Fibroblast of gingiva (primary cell): ENCODE measurements around the gene TASP1.
A peak's percentile ranks its signal among the peaks of the same experiment; 100 is the strongest.

Experiments
- DNase-seq: peaks from one replicate; pipeline ENCODE4 v3.0.0-alpha.2; 2011; ENCODE audit warnings: low read depth

The TASP1 gene

DNA sequence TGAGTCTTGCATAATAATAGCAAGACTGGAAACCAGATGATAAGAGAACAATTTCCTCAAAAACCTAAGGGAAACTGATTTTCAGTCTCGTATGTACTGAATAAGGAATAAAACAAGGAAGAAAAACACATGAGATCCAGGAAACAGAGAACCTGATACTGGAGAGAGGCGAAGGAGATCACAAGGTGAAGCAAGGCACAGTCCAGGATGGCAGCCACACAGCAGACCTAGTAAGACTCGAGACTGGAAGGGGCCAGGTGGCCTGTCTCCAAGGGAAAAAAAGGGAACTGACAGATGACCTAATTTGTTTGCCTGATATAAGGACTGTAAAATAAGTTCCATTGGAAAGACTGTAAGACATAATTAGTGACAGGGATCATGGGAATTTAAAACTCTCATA lies 71.1 kb downstream of the TASP1 start:
- no peak for DNase-seq

DNA sequence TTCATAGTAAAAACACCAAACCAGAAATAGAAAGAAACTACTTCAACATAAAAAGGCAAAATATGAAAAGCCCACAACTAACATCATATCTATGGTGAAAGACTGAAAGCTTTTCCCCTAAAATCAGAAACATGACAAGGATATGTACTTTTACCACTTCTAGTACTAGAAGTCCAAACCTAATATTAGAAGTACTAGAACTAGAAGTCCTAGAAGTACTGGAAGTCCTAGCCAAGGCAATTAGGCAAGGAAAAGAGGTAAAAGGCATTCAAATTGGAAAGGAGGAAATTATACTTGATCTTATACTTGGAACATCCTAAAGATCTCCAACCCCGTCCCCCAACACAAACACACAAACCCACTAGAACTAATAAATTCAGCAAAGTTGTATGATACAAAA lies 74.9 kb downstream of the TASP1 start:
- DNase-seq: no peak

DNA sequence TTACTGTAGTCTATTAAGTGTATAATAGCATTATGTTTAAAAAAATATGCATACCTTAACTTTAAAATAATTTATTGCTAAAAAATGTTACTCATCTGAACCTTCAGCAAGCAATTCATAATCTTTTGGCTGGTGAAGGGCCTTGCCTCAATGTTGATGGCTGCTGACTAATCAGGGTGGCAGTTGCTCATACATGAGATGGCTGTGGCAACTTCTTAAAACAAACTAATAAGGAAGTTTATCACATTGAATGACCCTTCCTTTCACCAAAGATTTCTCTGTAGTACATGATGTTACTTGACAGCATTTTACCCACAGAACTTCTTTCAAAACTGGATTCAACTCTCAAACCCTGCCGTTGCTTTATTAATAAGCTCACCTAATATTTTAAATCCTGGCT lies 84.0 kb downstream of the TASP1 start:
- DNase-seq: peak; percentile 8

DNA sequence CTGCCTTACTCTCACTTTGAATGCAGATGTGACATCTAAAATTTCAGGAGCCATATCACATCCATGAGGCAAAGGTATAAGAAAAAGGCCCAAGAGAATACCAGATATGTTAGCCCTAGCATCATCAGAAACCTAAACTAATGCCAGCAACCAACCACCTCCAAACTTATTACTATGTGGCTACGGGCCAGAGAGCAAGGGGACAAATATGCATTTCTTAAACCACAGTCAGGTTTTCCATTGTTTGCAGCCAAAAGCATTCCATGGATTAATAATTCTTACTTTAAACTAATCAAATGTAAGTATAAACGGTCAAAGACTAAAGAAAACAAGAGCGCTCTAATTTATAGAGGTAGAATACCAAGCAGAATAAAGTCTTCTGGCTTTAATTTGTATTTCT lies 84.7 kb downstream of the TASP1 start:
- peak; percentile 29 for DNase-seq

DNA sequence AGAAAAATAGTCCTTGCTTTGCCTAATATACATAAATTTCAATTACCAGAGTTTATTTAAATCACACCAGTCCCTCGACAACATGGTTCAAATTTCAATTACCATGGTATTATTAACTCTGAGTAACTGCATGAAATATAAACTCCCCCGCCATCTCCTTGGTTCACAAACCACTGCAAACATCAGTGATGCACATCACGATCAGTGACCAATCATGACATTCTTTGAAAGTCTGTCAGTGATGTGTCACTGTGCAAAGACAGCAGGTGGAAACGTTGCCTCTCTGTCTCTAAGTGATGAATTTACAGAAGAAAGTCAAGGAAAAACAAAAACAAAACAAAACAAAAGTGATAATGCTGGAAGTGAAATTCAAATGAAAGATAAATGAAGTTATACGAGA lies 86.7 kb downstream of the TASP1 start:
- DNase-seq: no peak

DNA sequence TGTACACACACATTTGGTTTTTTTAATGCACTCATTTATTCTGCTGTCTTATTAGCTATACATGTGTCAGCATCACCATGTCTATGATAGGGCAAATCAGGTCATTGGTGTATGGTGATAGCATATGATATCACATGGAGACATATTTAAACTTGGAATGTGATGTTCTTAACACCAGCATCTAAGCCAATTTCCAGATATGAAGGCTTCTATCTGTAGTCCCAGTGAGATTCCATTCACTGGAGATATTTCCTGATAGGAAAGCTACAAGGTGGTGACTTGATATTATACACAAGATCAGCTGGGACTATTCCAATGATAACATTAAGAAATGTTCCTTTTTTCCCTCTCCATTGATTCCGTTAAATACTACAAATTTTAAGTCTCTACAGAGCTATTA lies 89.3 kb downstream of the TASP1 start:
- DNase-seq: no peak

DNA sequence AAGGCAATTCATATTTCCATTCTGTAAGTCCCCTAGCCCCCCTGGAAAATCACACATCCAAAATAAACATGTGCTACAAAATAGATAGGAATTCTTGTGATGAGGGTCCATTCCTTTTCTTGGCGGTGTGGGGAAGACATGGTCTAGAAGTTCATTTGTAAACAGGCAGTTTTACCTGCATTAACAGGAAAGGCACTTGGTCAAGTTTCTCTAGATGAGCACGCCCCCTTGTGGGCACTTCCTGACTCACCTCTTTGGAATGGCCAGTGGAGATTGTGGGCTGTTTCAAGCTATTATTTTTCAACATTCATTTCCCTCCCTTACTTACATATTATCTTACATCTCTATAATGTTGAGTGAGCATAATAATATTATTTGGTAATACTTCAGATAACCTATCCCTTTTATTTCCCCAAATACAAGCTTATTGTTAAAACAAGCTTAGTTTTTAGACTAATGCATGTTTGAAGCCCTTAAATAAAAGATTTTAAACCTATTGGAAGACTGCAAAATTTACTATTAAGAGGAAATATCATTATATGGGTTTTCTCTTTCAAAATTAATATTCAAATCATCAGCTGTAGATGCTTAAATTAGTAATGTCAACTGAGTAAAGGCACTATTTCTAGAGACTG lies 92.1 kb downstream of the TASP1 start:
- DNase-seq: peak; percentile 59

DNA sequence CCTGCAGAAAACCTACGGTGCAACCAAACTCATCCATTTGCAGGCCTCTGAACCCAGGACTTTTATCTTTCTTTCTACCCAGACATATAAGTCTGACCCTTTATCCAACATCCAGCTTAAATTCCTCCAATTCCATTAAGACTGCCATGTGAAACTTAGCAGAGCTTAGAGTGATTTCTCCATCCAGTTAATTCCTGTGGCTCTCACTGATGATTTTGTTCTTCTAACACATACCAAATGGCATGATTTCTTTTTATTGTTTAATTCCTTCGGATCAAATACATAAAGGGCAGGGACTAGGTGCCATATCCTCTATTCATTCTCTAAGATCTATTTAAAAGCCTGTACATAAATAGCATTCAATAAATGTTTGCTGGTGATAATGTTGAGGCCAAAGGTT lies 92.9 kb downstream of the TASP1 start:
- peak; percentile 40 for DNase-seq

DNA sequence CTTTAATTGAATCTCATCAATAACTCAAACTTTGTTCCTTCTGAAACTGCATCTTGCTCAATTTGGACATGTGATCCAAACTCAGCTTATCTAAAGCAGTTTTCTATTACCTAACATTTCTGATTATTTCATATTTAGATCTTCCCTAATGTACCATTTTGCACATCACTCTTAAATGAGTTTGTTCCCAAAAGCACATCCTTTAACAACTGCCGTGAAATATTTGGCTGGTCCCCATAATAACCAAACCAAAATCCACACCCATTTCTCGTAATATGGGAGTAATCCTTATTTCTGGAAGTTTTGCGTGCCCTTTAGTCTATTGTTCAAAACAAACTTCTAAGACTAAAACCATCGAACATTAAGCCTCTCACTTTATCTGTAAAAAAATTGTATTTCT lies 94.9 kb downstream of the TASP1 start:
- DNase-seq: no peak

DNA sequence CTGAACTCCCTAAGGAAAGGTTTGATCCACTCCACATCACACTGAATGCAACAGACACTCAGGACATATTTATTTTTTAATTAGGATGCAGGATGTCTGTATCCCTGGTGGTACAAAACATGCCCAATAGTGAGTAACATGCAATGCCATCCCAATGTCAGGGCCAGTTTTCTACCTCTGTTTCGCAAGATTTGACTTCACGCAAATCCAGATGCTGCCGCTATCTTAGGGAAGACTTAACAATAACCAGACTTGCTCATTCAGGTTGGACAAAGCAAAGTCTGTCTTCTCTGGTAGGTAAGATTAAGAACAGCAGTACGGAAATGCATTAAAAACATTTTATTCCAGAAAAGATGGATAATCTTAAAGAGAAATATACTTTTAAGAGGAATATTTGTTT lies 103.1 kb downstream of the TASP1 start:
- DNase-seq: no peak

DNA sequence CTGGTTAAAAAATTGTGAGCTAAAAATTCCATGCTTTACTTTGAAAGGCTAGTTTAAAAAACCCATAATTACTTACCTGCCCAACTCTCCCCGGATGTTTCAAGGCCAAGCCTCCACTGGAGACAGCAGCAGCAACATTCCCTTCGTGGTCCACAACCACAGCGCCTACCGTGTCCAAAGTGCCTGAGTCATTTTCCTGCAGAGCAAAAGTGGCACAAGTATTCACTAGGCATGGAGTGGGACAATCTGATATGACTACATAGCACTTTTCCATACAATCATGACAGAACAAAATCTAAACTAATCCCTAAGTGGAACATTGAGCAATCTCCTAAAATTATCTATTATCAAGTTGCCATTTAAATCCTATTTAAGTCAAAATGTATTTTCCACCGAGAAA lies 104.8 kb downstream of the TASP1 start:
- DNase-seq: no peak

DNA sequence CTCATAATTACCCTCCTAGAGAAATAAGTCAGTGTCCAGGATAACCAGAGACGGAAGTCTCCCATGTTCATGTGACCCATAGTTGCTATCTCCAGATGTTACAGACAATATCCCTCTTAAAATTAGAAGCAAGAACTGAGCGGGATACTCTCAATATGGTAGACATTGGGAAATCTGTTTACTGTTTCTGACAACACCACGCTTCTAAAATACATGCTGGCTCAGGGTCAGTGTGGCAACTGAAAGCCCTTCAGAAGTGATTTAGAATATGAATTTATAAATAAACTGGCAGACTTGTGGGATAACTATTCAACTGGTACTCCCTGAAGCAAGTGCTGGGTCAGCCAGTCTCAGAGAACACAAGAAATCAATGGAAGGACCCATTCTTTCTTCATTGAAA lies 108.6 kb downstream of the TASP1 start:
- DNase-seq: no peak

DNA sequence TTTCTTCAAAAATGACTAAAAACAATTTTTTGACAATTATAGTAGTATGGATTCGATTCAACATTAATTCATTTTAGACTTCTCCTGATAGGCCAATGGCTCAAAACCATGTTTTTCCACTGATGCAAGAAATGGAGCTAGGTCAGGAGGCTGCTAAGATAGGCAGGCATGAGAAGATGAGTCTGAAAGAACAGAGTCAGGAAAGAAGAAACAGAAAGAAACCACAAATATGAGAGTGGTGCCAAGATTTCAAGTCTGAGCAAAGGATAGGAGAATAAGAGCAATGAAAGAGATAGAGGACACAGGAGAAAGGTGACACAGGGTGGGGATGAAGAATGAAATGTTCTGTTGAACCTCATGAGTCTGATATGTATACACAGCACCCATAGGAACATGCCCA lies 112.2 kb downstream of the TASP1 start:
- no peak for DNase-seq

DNA sequence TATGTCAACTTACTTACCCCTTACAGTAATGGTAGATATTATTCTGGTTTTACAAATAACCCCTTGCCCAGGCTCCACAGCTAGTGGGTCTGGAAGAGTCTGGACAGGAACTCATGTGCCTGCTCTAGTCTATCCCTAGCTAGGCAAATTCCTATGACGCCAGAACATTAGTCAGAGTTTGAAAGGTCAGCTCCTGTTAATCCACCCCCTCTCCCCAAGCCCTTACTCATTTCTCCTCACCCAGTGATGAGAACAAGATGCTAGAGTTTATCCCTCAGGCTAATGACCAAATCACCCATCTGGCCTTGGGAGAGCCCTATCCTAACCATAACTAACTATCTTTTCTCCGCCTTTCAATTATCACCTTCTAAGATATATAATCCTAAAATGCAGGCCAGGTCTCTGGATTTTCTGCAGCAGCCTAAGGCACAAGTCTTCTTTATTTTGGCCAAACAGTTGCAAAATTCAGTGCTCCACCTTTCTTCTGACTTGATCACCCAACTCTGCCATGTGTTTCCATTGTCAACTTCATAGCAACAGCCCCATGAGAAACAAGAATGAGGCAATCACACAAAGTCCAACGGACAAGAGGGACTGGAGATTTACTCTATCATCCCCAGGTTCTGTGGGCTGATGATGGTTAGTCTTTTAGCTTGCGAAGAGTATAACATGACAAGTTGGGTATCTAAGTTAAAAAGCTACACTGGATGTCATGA lies 113.3 kb downstream of the TASP1 start:
- DNase-seq: peak; percentile 87

DNA sequence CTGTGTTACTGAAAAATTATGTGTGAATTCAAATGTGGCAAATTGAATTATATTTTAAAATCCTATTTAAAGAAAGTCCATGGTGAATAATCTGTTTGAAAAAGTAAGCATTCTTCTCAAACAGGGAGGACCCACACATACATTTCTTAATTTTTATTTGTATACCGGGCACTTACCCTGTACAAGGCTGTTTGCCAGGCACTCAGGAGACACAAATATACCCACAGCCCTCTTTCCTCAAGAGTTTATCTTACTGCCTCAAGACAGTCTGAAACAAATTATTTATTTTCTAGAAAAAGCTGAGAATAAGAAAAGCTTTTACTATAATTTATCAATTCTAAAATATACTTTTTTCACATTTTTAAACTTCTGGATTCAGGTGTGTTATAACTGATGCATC lies 114.4 kb downstream of the TASP1 start:
- DNase-seq: no peak

DNA sequence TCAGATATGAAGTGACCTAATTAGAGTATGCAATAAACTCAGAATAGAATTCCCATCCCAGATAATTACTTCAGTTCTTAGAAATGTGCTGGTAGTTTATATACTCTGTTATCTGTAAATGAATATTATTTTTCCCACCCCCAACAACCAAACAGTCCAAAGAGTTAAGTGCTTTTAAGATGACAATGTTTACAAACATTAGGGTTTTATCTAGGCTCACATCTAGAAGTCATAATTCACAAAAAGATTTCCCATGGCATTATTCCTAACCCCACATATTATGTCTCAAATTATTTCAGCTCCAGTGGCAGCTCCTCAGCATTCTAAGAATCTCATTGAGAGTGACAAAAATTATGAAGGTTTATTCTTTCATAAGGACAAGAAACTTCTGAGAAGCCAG lies 120.9 kb downstream of the TASP1 start:
- DNase-seq: no peak

DNA sequence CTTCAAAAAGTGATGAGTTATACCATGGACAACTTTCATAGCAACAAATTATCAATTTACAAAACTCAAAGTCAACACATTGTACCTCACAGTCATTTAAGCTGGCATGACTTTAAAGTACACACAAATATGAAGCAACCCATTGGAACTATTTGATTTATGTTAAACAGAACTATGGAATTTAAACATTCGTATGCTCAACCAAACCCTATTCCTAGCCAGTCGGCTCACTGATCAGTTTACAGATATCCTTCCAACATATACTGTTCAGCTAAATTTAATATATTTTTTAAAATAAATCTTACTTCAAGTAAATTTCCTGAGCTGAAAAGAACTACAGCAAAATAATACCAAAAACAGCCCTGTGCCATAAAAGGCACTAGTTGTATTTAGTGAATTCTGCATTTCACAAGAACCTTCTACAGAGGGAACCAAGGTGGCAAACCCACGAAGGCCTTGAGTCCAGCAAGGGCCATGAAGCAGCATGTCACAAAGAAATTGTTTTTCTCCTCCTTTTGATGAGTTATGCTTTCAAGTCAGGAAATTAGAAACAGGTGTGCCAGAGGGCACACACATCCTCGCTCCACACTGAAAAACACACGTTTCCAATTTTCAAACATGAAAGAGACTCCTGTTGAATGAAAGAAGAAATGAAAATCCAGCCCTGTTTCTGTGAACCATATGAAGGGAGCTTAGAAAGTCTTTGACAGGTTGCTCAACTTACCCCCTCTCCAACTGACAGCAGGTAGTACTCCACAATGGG lies 122.8 kb downstream of the TASP1 start:
- peak; percentile 59 for DNase-seq

DNA sequence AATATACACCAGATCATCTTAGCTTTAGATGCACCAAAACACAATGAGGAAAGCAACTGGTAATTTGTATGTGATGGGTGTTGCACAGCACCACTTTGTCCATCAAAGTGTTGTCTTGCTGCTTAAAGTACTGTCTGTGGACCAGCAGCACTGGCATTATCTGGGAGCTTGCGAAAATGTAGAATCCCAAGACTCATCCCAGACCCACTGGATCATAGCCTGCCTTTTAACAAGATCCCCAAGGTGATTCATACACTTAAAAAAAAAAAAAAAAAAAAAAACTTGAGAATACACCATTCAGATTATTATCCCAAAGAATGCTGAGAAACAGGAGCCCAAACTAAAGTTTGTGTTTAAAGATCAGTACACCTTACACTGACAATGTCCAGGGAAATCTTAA lies 123.4 kb downstream of the TASP1 start:
- DNase-seq: peak; percentile 33

DNA sequence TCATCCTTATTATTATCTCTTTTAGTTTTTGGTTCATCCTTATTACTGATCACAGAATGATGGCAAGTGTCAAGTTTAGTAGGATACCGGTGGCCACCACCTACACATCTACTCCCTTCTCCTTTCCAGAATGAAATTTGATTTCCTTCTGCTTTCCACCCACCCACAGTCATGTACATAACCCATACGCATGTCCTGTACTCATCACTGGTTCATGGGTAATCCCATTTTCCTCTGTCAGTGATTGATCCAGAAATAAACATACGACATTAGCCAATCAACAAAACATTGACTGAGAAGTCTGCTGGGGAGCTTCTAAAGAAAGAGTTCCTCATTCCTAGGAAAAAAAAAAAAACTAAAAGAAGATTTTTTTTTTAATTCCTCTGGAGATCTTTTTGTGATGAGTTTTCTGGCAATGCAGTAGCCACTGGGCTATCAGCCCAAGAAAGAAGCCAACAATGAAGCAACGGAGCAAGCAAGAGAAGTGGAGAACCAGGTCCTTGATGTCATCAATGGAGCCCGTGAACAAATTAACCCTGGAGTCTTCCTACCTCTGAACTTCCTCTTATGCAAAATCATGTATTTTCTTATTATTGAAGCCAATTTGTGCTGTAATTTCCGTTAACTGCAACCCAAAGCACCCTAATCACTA lies 127.8 kb downstream of the TASP1 start:
- peak; percentile 87 for DNase-seq

DNA sequence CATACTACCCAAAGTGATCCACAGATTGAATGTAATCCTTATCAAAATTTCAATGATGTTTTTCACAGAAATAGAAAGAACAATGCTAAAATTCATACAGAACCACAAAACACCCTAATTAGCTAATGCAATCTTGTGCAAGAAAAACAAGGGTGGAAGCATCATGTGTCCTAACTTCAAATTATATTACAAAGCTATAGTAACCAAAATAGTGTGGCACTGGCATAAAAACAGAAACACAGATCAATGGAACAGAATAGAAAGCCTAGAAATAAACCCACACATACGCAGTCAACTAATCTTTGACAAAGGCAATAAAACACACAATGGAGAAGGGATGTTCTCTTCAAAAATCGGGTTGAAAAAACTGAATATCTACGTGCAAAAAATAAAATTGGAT lies 131.1 kb downstream of the TASP1 start:
- no peak for DNase-seq

DNA sequence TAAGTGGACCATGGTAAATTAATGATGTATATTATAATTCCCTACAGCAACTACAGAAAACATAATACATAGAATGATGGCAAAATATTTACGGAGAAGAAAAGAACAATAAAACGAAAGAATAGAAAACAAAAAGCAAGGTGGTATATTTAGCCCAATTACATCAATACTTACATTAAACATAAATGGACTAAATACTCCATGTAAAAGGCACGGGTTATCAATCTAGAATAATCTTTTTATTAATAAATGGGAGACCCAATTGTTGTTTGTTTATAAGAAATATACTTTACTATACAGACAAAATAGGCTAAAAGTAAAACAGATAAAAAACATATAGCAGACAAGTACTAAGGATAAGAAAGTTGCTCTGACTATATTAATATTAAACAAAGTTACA lies 137.2 kb downstream of the TASP1 start:
- DNase-seq: no peak

DNA sequence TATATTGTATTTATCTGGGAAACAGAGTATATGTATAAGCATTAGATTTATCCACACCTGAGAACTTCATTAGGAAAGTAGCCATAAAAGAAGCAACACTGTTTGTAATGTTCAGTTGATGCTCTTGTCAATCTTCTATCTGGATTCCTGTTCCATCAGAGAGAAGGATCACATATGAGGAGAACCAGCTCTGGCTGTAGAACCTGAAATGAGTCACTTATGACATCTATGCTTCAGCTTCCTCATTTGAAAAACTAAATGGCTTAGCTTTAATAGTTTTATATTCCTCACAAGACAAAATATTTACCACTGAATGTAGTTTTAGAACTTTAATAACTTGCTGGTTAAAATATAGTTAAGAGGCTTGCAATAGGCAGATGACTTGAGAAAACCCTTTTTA lies 144.7 kb downstream of the TASP1 start:
- DNase-seq: no peak

DNA sequence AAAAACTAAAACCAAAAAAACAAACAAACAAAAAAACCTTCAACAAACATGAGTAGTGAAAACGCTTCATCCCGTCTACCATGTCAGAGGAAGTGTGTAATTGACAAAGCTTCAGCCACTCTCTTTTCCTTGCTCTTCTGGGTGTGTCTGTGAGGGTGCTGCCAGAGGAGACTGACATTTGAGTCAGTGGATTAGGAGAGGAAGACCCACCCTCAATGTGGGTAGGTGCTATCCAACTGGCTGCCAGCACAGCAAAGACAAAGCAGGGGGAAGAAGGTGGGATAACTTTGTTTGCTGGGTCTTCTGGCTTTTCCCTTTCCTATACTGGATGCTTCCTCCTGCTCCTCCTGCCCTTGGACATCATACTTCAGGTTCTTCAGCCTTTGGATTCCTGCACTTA lies 145.6 kb downstream of the TASP1 start:
- DNase-seq: no peak
